Naive thymus-derived CD8-positive, alpha-beta T cell (primary cell): ENCODE results near the gene PXYLP1. TPM values are rescaled to one million over a fixed set of nuclear protein-coding genes. Genes with fewer than 3 reads are reported as not detected.
A peak's percentile ranks its signal among the peaks of the same experiment; 100 is the strongest.

ENCODE experiments used
- ATAC-seq, 2 donors: fragments of 150-1000 bp; cut with Tn5 transposase in 1 of 2; sonication (Bioruptor Pico), chemical (Tn5 transposase) in 1 of 2; 1 replicate in 1 of 2; 2 replicates in 1 of 2; pipeline ENCODE4 v1.10.0; 2021; ENCODE audit warnings: mild to moderate bottlenecking in 2 of 2, moderate library complexity in 2 of 2
- POLR2A ChIA-PET: fragments of 350-600 bp; sonication (Branson Sonifier 250); formaldehyde crosslinking; loops from one replicate; lab custom pipeline; 2021; ENCODE audit warnings: antibody characterized with exemption; lab: Charles Lee
- DNase-seq, 10 donors: peaks; one replicate each; pipeline versions ENCODE4 v3.0.0 to v3.0.0-alpha.2; 2020 to 2022
- H3K27ac Mint-ChIP-seq, 10 donors: one replicate each; pipeline ENCODE4 v1.8.0; 2020 to 2022; ENCODE audit warnings: mild to moderate bottlenecking in 10 of 10, mixed read lengths in 10 of 10, moderate library complexity in 4 of 10, inconsistent platforms in 1 of 10
- H3K27me3 Mint-ChIP-seq, 5 donors: one replicate each; pipeline ENCODE4 v1.8.0; 2021 to 2022; ENCODE audit warnings: mixed read lengths in 5 of 5
- H3K36me3 Mint-ChIP-seq, 3 donors: one replicate each; pipeline ENCODE4 v1.8.0; 2020 to 2022; ENCODE audit warnings: mixed read lengths in 3 of 3, mild to moderate bottlenecking in 2 of 3, inconsistent platforms in 1 of 3
- H3K4me1 Mint-ChIP-seq, 4 donors: one replicate each; pipeline ENCODE4 v1.8.0; 2021 to 2022; ENCODE audit warnings: mixed read lengths in 4 of 4
- H3K4me3 Mint-ChIP-seq, 10 donors: one replicate each; pipeline ENCODE4 v1.8.0; 2020 to 2022; ENCODE audit warnings: mild to moderate bottlenecking in 10 of 10, mixed read lengths in 10 of 10, moderate library complexity in 6 of 10, inconsistent platforms in 1 of 10
- H3K9me3 Mint-ChIP-seq, 9 donors: one replicate each; pipeline ENCODE4 v1.8.0; 2020 to 2022; ENCODE audit warnings: mixed read lengths in 9 of 9, mild to moderate bottlenecking in 3 of 9, inconsistent platforms in 1 of 9, moderate library complexity in 1 of 9
- polyA plus RNA-seq, 3 donors: library from polyadenylated mRNA; unstranded; fragments of 300-500 nt; fragmentation: Illumina TruSeq; gene quantifications; one replicate each; pipeline ENCODE4 v1.2.3, GENCODE V29; 2021
- total RNA-seq, 8 experiments: library from RNA in 2 of 8; stranded (reverse) in 2 of 8; gene quantifications; one replicate each; pipeline ENCODE4 v1.2.3 and lab custom pipeline; 2021 to 2026

The PXYLP1 gene
- total and polyA plus RNA-seq, 5 experiments from 2014 or later, result 9.9 to 36.9 (median 18.3) TPM

- DNase-seq (no peak), ATAC-seq (peak; percentile 70 to 72)
- POLR2A ChIA-PET, result interaction anchor here (1.0 to 2.0 kb wide), 5 partner anchors 9 to 92 kb away, joined by 3 to 14 read pairs (median 5); partner anchors contain the start of gene PXYLP1
- Mint-ChIP-seq H3K4me1 (peaks cover 16 to 29% (median 28%) of the 10 kb centered on the region in 4 donors), H3K27me3 (no peaks in the 10 kb centered on the region), H3K27ac (peak overlapping the region; percentile 66 to 94 (median 86)), H3K4me3 (peak overlapping the region in 9 of 10 donors; percentile 0 to 81 (median 64)), H3K36me3 (peaks cover 0 to 27% (median 10%) of the 10 kb centered on the region in 3 donors), H3K9me3 (peaks cover 0 to 19% (median 11%) of the 10 kb centered on the region in 9 donors)
Observed at GRCh38 chr3:141320399-141321108, 88.9 kb downstream of the PXYLP1 start.

- H3K36me3 Mint-ChIP-seq, result peaks cover 0 to 27% (median 10%) of the 10 kb centered on the region in 3 donors
- POLR2A ChIA-PET, result interaction anchor here (1.0 to 2.0 kb wide), 3 partner anchors 10 to 92 kb away, joined by 4 to 14 read pairs (median 6); no protein-coding TSS in a partner anchor
- no peaks in the 10 kb centered on the region for H3K27me3 Mint-ChIP-seq
- H3K9me3 Mint-ChIP-seq, result peaks cover 0 to 19% (median 11%) of the 10 kb centered on the region in 9 donors
- no peak for DNase-seq
- peak overlapping the region; percentile 66 to 94 (median 86) for H3K27ac Mint-ChIP-seq
- peak overlapping the region in 8 of 10 donors; percentile 25 to 81 (median 66) for H3K4me3 Mint-ChIP-seq
- ATAC-seq, result peak; percentile 45 to 47
- H3K4me1 Mint-ChIP-seq, result peaks cover 17 to 32% (median 30%) of the 10 kb centered on the region in 4 donors
Observed at GRCh38 chr3:141321109-141321497, 89.5 kb downstream of the PXYLP1 start.

DNA sequence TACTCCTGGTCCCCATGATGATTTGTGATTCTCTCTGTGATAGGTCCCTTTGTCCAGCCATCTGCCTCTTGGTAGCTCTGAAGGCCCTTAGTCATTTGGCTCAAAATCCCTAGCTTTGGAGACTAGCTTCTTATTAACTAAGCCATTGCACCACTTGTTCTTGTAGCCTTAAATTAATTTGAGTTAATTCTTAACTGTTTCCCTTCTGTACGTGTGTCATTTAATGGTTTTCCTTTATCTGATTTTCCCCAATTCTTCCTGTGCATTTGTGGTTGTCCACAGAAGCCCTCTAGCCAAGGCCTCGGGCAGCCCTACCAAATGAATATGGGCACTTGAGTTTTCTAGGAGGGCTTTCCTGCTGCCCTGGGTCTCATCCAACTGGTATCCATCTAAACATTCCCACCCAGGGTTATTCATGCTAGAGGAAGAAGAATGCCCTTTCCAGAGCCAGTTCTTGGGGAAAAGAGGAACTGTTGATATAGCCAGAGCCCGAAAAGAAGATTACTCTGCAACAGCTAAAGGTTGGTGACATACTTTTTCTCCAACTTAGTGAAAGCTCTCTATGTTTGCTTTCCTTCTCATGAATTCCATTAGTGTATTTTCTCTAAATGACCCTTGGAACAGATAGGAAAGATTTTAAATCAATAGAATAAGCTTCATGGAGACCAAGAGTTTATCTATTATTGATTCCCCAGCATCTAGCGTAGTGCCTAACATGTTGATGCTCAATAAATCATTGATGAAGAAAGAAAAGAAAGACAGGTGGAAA, 92.5 kb downstream of the PXYLP1 start:
- Mint-ChIP-seq H3K4me3 (no peak overlapping the region), H3K27me3 (no peaks in the 10 kb centered on the region), H3K27ac (peak overlapping the region in 2 of 10 donors; percentile 21 to 22), H3K36me3 (peaks cover 0 to 21% (median 10%) of the 10 kb centered on the region in 3 donors), H3K4me1 (peaks cover 22 to 37% (median 35%) of the 10 kb centered on the region in 4 donors), H3K9me3 (peaks cover 0 to 19% (median 6%) of the 10 kb centered on the region in 9 donors)
- DNase-seq, result no peak
- POLR2A ChIA-PET, result interaction anchor here (0.6 to 3.0 kb wide), 2 partner anchors 13 to 238 kb away, joined by 5 to 16 read pairs; no protein-coding TSS in a partner anchor
- ATAC-seq, result no peak

GRCh38 chr3:141326123-141326522, 94.5 kb downstream of the PXYLP1 start:
- Mint-ChIP-seq H3K4me1 (peaks cover 11 to 19% (median 18%) of the 10 kb centered on the region in 4 donors), H3K27me3 (no peaks in the 10 kb centered on the region), H3K27ac (peak overlapping the region in 3 of 10 donors; percentile 26 to 81 (median 66)), H3K4me3 (no peak overlapping the region), H3K9me3 (peaks cover 0 to 4% (median 0%) of the 10 kb centered on the region in 9 donors), H3K36me3 (peaks cover 0 to 8% (median 0%) of the 10 kb centered on the region in 3 donors)
- POLR2A ChIA-PET, result no interaction called here
- DNase-seq, result no peak
- ATAC-seq, result no peak

DNA sequence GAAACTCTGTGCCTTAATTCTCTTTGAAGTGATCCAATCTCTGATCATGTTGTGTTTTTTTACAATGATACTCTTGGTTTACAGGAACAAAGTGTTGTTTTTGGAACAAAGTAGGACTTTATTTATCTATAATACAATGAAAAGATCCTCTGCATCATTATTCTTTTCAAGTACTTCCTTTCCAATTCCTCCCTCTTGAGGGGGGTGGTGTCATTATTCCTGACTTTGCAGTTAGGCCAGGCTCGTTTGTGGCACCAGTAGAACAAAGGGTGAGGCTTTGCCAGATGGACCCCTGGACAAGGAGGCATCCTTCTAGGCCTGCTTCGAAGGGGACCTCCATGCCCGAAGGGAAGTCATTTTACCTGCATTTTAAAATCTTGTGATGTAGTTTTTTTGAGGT, 95.0 kb downstream of the PXYLP1 start:
- Mint-ChIP-seq H3K27ac (no peak overlapping the region), H3K4me1 (peaks cover 8 to 15% (median 13%) of the 10 kb centered on the region in 4 donors), H3K9me3 (peaks cover 0 to 4% (median 0%) of the 10 kb centered on the region in 9 donors), H3K27me3 (no peaks in the 10 kb centered on the region), H3K4me3 (no peak overlapping the region), H3K36me3 (peaks cover 0 to 6% (median 0%) of the 10 kb centered on the region in 3 donors)
- no peak for ATAC-seq
- POLR2A ChIA-PET, result no interaction called here
- no peak for DNase-seq

DNA sequence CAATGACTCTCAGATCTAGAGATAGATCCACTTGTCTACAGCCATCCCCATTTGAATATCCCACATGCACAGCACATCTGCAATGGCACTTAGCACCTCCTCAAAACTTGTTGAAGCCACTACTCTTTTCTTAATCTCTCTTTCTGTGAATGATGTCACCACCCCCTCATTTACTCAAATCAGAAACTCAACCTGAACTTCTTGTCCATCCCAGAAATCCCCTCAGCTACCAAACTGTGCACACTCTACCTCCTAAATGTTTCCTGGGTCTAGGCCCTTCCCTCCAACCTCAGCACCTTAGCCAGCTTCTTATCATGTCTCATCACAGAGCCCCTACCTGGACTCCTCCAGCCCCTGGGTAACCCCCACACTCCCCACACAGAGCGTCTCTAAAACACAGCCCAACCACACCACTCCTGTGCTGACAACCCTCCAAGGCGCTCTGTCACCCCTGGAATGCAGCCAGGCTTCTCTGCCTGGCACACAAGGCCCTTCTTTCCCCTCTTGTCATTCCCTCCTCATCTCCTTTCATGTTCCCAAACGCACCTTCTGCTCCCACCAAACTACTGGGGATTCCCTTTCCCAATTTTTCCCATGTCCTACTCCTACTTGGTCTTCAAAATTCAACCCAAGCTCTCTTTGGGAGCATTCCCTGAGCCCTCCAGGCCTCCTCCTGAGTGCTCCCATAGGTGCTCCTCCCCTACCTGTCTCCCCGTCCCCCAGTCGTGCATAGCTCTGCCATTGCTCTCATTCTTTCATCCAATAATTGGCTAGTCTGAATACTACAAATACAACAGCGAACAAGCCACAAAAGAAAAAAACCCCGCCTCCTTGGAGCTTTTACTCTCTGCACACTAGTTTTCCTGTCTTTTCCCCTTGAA, 96.9 kb downstream of the PXYLP1 start:
- DNase-seq, result no peak
- peaks cover 0 to 3% (median 0%) of the 10 kb centered on the region in 3 donors for H3K36me3 Mint-ChIP-seq
- peaks cover 0 to 6% (median 0%) of the 10 kb centered on the region in 5 donors for H3K27me3 Mint-ChIP-seq
- ATAC-seq, result no peak
- H3K4me1 Mint-ChIP-seq, result peaks cover 6 to 9% (median 8%) of the 10 kb centered on the region in 4 donors
- peak overlapping the region in 2 of 10 donors; percentile 28 to 50 for H3K27ac Mint-ChIP-seq
- POLR2A ChIA-PET, result interaction anchor here (1.5 kb wide), 1 partner anchor 17 kb away, joined by 5 read pairs; no protein-coding TSS in a partner anchor
- peaks cover 0 to 4% (median 0%) of the 10 kb centered on the region in 9 donors for H3K9me3 Mint-ChIP-seq
- no peak overlapping the region for H3K4me3 Mint-ChIP-seq

DNA sequence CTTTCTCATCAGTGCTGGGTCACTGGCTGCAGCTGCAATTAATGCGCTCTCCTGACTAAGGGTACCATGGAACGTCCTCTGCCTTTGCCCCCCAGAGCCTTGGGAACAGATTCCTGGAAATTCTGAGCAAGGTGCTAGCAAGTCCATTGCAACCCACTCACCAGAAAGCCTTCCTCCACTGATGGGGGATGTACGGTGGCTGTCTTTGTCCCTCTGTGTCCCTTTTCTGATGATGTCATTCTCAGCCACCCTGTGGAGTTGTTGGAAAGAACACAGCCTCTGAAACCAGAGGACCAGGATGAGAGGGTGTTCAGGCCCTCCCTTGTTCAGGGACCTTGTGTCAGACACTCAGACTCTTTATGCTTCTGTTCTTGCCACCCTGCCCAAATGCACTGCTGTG, 98.6 kb downstream of the PXYLP1 start:
- POLR2A ChIA-PET, result no interaction called here
- no peaks in the 10 kb centered on the region for H3K36me3 Mint-ChIP-seq
- no peak overlapping the region for H3K27ac Mint-ChIP-seq
- no peak for ATAC-seq
- peaks cover 6 to 12% (median 8%) of the 10 kb centered on the region in 4 donors for H3K4me1 Mint-ChIP-seq
- no peaks in the 10 kb centered on the region for H3K9me3 Mint-ChIP-seq
- no peak for DNase-seq
- peaks cover 0 to 11% (median 3%) of the 10 kb centered on the region in 5 donors for H3K27me3 Mint-ChIP-seq
- H3K4me3 Mint-ChIP-seq, result no peak overlapping the region

GRCh38 chr3:141330718-141331376, 99.2 kb downstream of the PXYLP1 start:
- POLR2A ChIA-PET, result interaction anchor here (1.6 kb wide), 1 partner anchor 24 kb away, joined by 4 read pairs; no protein-coding TSS in a partner anchor
- peak overlapping the region in 1 of 10 donors; percentile 48 for H3K27ac Mint-ChIP-seq
- ATAC-seq (no peak), DNase-seq (no peak)
- H3K27me3 Mint-ChIP-seq, result peaks cover 0 to 11% (median 3%) of the 10 kb centered on the region in 5 donors
- H3K9me3 Mint-ChIP-seq, result no peaks in the 10 kb centered on the region
- H3K4me1 Mint-ChIP-seq, result peaks cover 6 to 12% (median 8%) of the 10 kb centered on the region in 4 donors
- H3K36me3 Mint-ChIP-seq, result no peaks in the 10 kb centered on the region
- no peak overlapping the region for H3K4me3 Mint-ChIP-seq

DNA sequence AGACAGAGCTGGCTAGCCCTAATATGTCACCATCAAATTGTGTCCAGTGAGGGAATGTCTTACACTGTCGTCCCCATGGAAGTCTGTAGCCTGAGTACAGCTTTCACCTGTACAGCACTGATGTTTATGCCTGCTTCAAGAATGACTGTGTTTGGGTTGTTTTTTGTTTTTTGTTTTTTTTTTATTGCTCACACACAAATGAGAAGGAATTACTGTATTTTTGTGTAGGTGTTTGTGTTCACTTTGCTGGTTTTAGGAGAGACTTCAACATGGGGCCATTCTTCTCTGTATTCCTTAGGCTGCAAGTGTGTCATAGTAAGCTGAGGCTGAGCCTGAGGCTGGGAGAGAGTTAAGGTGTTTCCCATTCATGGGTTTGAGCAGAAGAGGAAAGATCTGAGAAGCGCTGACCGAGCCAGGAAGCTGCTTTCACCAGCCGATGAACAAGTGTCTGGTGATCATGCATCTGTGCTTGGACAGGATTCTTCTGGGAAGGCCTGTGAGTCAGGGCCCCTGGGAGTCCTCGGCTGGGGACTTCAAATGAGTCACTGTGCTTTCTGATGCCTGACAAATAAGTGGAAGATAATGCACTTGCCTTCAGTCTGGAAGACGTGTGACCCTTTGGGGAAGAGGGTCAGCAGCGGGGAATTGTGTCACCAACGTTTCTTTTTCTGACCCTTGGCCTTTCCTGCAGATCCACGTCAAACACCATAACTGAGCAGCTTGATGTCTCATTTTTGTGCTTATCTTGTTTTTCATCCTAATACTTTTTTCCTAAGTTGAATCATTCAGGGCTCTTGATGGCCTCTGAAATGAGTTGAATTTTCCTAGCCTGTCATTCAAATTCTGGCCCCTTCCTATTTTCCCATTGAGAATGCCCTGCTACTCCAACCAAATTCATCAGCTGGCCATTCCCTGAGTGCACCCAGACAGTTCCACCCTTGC, 100.0 kb downstream of the PXYLP1 start:
- no peak for ATAC-seq
- DNase-seq, result no peak
- H3K9me3 Mint-ChIP-seq, result no peaks in the 10 kb centered on the region
- peaks cover 0 to 9% (median 3%) of the 10 kb centered on the region in 4 donors for H3K4me1 Mint-ChIP-seq
- H3K36me3 Mint-ChIP-seq, result no peaks in the 10 kb centered on the region
- H3K27me3 Mint-ChIP-seq, result peaks cover 0 to 11% (median 3%) of the 10 kb centered on the region in 5 donors
- peak overlapping the region in 2 of 10 donors; percentile 28 to 48 for H3K27ac Mint-ChIP-seq
- POLR2A ChIA-PET, result interaction anchor here (0.6 to 1.6 kb wide), 2 partner anchors 11 to 25 kb away, joined by 3 to 4 read pairs; no protein-coding TSS in a partner anchor
- no peak overlapping the region for H3K4me3 Mint-ChIP-seq

DNA sequence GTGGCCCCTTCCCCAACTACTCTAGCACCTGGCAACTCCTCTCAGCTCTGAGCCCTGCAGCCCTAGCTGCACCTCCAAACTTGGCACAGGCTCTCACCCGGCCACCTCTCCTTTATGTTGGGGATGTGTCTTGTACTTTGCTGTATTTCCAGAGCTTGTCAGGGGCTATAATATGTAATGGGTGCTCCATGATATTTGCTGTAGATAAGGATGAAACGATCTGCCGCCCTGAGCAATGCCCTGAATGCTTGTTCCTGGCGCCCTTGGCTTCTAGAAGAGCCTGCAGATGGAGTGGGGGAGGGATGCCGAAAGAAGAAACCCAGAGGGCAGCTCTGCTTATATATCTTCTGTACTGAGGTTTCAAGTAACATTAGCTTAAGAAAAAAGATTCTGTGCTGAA, 100.8 kb downstream of the PXYLP1 start:
- no peaks in the 10 kb centered on the region for H3K36me3 Mint-ChIP-seq
- DNase-seq (no peak), ATAC-seq (no peak)
- H3K27ac Mint-ChIP-seq, result no peak overlapping the region
- peaks cover 0 to 9% (median 5%) of the 10 kb centered on the region in 4 donors for H3K4me1 Mint-ChIP-seq
- H3K27me3 Mint-ChIP-seq, result peaks cover 0 to 11% (median 3%) of the 10 kb centered on the region in 5 donors
- no peak overlapping the region for H3K4me3 Mint-ChIP-seq
- POLR2A ChIA-PET, result interaction anchor here (0.6 to 1.6 kb wide), 2 partner anchors 10 to 25 kb away, joined by 3 to 4 read pairs; no protein-coding TSS in a partner anchor
- H3K9me3 Mint-ChIP-seq, result no peaks in the 10 kb centered on the region
